ENCODE data around the gene COL4A6. TPM values are rescaled to one million over a fixed set of nuclear protein-coding genes. Genes with fewer than 3 reads are reported as not detected.

COL4A6 gene
- total RNA-seq, 1 donor = not detected

- no peak for DNase-seq (ENCODE audit: low read depth in 2 of 3, low spot score in 2 of 3)
Observed at GRCh38 chrX:108332281-108332680, 105.9 kb downstream of the COL4A6 start.

- DNase-seq (ENCODE audit: low read depth in 2 of 3, low spot score in 2 of 3) = no peak
Observed at GRCh38 chrX:108331126-108331909, 106.9 kb downstream of the COL4A6 start.

- no peak for DNase-seq (ENCODE audit: low read depth in 2 of 3, low spot score in 2 of 3)
Observed at GRCh38 chrX:108323751-108324150, 114.5 kb downstream of the COL4A6 start.

GRCh38 chrX:108322234-108322633 lies 116.0 kb downstream of the COL4A6 start:
- DNase-seq (ENCODE audit: low read depth in 2 of 3, low spot score in 2 of 3) = peak in 2 of 3 donors; percentile 9 to 54

GRCh38 chrX:108316456-108316855 lies 121.8 kb downstream of the COL4A6 start:
- no peak for DNase-seq (ENCODE audit: low read depth in 2 of 3, low spot score in 2 of 3)

GRCh38 chrX:108313669-108314068 lies 124.6 kb downstream of the COL4A6 start:
- DNase-seq (ENCODE audit: low read depth in 2 of 3, low spot score in 2 of 3) = no peak

- no peak for DNase-seq (ENCODE audit: low read depth in 2 of 3, low spot score in 2 of 3)
Observed at GRCh38 chrX:108312957-108313356, 125.3 kb downstream of the COL4A6 start.

GRCh38 chrX:108312011-108312410 lies 126.2 kb downstream of the COL4A6 start:
- no peak for DNase-seq (ENCODE audit: low read depth in 2 of 3, low spot score in 2 of 3)

DNA sequence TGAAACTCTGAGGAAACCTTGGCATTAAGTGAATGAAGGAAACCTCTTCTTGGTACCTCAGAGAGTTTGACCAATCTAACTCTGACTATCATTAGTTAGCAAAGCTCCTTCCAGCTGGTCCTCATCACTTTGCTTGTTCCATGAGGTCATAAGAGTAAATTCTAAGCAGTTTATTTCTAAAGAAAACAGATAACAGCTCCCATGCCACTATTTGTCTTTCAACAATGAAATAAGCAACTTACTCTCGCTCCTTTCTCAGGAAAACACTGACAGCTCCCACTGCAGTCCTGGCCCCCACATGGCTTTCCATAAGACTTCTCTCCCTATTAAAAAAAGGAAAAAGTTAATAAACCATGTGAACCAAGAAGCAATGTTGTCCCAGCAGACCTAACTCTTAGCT lies 127.7 kb downstream of the COL4A6 start:
- DNase-seq (ENCODE audit: low read depth in 2 of 3, low spot score in 2 of 3) = no peak

- no peak for DNase-seq (ENCODE audit: low read depth in 2 of 3, low spot score in 2 of 3)
Observed at GRCh38 chrX:108309144-108309543, 129.1 kb downstream of the COL4A6 start.

DNA sequence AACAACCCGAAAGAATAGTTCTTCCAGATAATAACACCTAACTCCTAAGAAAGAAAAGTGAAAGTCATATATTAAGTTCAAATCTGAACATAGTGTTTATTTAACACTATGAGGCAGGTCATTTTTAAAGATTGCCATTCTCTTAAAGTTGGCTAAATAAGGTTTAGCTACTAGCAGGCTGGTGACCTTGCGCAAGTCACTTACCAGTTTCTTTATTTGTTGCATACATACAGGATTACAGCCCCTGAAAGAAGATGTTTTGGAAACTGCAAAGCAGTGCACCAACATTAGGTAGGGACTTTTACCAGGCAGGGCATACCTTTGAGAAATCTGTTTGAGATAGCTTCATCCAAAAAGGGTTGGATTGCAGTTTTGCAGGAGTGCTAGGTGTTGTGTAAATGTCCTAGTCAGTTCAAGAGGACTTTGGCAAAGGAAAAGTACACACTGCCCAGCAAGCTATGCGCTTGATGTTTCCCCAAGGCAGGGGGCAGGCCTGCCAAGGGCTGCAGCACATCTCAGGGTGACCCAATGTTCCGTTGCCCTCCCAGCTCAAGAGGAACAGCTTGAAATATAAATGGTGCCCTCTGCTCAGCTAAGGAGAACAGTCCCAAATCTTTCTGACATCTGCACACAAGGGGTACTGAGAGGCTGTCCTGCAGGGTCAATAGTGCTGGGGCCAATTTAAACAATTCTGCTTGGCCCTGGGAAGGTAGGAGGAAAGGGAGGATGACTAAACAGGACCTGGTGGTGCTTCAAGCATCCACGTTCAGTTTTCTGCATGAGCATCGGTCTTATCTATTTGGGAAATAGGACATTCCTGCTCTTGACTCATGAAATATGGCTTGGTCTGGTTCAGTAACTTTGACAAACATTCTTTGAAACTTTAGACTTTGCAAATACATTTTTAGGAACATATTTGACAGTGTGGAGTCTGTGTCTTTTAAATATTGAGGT lies 130.8 kb downstream of the COL4A6 start:
- no peak for DNase-seq (ENCODE audit: low read depth in 2 of 3, low spot score in 2 of 3)

GRCh38 chrX:108306086-108306485 lies 132.1 kb downstream of the COL4A6 start:
- DNase-seq (ENCODE audit: low read depth in 2 of 3, low spot score in 2 of 3) = no peak

- DNase-seq (ENCODE audit: low read depth in 2 of 3, low spot score in 2 of 3) = no peak
Observed at GRCh38 chrX:108304757-108305156, 133.5 kb downstream of the COL4A6 start.

GRCh38 chrX:108304210-108304609 lies 134.0 kb downstream of the COL4A6 start:
- peak in 2 of 3 donors; percentile 26 to 61 for DNase-seq (ENCODE audit: low read depth in 2 of 3, low spot score in 2 of 3)

GRCh38 chrX:108303682-108304081 lies 134.5 kb downstream of the COL4A6 start:
- no peak for DNase-seq (ENCODE audit: low read depth in 2 of 3, low spot score in 2 of 3)

- no peak for DNase-seq (ENCODE audit: low read depth in 2 of 3, low spot score in 2 of 3)
Observed at GRCh38 chrX:108299704-108300103, 138.5 kb downstream of the COL4A6 start.

GRCh38 chrX:108299101-108299591 lies 139.1 kb downstream of the COL4A6 start:
- peak in 1 of 3 donors; percentile 11 for DNase-seq (ENCODE audit: low read depth in 2 of 3, low spot score in 2 of 3)

GRCh38 chrX:108298165-108298602 lies 140.0 kb downstream of the COL4A6 start:
- no peak for DNase-seq (ENCODE audit: low read depth in 2 of 3, low spot score in 2 of 3)

- DNase-seq (ENCODE audit: low read depth in 2 of 3, low spot score in 2 of 3) = no peak
Observed at GRCh38 chrX:108297290-108297689, 140.9 kb downstream of the COL4A6 start.

DNA sequence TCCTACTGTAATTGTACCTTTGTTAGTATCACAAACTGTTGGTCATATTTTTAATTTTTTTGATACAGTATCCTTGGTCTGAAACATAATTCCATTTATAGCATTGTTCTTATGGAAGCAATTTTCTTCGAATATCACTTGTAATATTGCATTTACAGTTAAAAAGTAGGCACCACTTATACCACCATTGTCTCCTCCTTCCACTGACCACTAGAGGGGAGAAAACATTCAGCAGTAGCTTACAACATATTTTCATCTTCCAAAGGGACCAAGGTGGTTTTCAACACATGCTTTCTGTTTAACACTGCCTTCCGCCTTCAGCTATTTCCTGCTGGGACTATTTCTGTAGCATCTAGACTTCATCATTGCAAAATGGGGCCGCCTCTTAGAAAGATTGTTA lies 146.2 kb downstream of the COL4A6 start:
- DNase-seq (ENCODE audit: low read depth in 2 of 3, low spot score in 2 of 3) = no peak

GRCh38 chrX:108285918-108286317 lies 152.3 kb downstream of the COL4A6 start:
- no peak for DNase-seq (ENCODE audit: low read depth in 2 of 3, low spot score in 2 of 3)

Data from hematopoietic multipotent progenitor cell (in vitro differentiated cells).